GM12874 (cell line): ENCODE data around the gene ABCE1.

ENCODE experiments used
- TF ChIP-seq, protein P1 (sequence below): IDR thresholded peaks from 2 replicates; pipeline ENCODE4 v1.5.1; 2011; ENCODE audit warnings: low read depth, mild to moderate bottlenecking, control low read depth, low read length, moderate library complexity; ENCODE audit not compliant: insufficient read depth

The ABCE1 gene

DNA sequence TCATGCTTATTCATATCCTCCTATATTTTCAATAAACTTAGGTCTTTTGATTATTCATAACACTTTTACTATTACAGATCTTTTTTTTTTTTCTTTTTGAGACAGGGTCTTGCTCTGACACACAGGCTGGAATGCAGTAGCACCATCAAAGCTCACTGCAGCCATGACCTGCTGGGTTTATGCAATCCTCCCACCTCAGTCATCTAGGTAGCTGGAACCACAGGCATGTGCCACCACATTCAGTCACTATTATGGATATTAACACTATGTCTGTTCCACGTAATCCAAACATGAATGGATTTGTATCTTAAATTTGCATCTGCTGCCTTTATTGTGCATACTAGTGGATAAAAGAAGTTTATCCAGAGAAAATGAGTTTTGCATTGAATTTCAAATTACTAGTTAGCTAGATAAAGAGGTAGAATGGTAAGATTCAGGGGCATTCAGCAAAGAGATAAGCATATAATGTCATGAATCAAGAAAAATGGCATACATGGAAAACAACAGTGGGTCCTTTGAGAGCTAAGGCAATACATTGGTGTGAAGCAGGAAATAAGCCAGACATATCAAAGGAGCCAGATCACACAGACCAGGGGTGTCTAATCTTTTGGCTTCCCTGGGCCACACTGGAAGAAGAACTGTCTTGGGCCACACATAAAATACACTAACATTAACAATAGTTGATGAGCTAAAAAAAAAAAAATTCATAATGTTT, 14.1 kb upstream of the ABCE1 start:
- TF ChIP-seq, protein P1, sequence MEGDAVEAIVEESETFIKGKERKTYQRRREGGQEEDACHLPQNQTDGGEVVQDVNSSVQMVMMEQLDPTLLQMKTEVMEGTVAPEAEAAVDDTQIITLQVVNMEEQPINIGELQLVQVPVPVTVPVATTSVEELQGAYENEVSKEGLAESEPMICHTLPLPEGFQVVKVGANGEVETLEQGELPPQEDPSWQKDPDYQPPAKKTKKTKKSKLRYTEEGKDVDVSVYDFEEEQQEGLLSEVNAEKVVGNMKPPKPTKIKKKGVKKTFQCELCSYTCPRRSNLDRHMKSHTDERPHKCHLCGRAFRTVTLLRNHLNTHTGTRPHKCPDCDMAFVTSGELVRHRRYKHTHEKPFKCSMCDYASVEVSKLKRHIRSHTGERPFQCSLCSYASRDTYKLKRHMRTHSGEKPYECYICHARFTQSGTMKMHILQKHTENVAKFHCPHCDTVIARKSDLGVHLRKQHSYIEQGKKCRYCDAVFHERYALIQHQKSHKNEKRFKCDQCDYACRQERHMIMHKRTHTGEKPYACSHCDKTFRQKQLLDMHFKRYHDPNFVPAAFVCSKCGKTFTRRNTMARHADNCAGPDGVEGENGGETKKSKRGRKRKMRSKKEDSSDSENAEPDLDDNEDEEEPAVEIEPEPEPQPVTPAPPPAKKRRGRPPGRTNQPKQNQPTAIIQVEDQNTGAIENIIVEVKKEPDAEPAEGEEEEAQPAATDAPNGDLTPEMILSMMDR, result no peak

DNA sequence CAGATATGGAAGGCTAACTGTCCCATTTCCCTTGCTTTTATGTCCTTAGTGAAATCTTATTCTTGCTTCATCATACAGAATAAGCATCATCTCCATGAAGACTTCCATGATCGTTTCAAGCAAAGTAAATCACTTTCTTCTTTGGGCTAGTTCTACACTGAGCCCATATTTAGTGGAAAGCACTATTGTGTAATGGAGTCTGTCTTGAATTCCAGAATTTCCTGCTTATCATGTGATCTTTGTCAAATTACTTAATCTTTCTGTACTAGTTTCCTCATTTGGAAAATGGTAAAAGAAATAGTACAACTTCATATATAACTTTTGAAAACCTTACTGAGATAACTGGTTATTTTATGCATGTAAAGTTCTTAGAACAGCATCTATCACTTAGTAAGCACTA, 7.7 kb upstream of the ABCE1 start:
- TF ChIP-seq, protein P1, result no peak

DNA sequence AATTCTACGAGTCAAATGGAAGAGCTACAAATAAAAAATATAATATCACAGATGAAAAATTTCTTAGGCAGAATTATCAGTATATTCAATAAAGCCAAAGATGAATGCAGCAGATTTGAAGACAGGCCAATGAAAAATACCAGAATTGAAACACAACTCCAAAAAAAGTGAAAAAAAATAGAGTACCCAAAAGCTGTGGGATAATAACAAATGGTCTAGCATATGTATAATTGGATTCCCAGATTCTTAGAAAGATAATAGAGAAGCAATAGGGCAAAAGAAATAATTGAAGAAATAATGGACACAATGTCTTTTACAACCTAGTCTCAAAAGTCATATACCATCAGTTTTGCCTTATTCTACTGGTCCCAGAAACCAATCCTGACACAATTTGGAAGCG, 4.5 kb upstream of the ABCE1 start:
- TF ChIP-seq, protein P1, result no peak

DNA sequence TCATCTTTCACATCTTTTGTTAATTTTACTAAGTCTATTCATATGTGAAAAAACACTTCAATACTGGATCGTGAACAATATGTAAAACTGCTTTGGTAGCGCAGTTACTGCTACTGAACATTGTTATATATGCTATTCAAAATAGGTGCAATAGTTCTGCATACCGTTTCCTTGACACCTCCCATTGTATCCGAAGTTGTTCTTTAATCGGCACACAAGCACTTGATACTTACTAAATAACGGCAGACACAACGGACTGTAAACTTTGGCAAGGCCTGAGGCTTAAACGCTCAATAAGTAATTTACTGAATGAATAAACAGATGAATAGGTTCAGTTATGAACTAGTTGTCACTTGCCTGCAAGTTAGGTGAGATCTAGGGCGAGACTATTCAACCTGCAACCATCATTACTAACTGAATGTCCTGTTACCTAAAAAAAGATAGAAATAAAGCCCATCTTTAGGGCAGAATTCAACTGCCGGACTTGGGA, 735 bp upstream of the ABCE1 start:
- TF ChIP-seq, protein P1, result no peak

DNA sequence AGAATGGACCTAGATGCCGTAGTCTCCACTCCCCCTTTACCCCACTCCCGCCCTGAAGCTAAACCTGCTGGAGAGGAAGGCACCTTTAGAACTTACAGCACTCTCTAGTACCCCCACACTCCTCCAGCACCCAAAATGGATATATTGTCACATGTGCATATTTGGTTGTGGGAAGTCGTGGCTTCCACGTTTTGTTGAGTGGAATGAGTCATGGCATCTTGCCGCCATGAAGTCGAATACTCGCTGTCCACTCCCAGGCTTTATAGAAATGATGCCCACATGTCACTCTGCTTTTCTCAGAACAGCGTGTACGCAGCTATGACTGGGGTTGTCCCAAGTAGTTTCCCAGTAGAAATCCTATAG, 545 bp downstream of the ABCE1 start:
- TF ChIP-seq, protein P1, result no peak

DNA sequence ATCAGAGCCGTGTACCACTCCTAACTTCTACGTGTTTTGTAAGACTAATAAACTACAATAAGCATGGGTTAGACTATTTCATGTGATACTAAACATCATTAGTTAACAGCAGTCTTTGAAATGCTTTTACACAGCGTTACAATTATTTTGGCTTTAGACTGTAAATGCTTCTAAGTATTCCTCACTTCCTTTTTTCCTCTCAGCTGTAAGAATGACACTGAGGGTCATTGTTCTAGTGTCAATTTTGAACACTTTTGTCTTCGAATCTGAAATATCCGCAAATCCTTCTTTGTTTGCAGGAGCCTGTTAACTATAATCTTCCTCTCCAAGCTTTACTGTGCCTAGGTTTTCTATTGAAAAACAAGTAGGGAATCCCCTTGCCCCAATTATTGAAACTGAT, 1.5 kb downstream of the ABCE1 start:
- TF ChIP-seq, protein P1, result no peak

DNA sequence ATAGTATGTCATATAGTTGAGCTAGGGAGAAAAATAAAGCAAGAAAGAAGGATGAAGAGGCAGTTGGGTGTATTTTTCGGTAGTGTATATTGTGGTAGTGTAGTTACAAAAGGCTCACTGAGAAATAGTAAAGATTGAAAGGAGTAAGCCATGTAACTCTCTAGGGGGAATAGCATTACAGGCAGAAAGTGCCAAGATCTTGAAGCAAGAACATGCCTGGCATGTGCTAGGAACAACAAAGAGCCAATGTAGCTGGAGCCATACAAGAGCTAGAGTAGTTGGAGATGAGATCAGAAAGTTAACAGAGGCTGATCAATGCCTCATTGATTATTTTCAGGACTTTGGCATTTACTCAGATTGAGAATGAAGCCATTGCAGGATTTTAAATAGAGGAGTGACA, 3.0 kb downstream of the ABCE1 start:
- TF ChIP-seq, protein P1, result no peak
